ENCODE results near the gene EXOC2.

DNA sequence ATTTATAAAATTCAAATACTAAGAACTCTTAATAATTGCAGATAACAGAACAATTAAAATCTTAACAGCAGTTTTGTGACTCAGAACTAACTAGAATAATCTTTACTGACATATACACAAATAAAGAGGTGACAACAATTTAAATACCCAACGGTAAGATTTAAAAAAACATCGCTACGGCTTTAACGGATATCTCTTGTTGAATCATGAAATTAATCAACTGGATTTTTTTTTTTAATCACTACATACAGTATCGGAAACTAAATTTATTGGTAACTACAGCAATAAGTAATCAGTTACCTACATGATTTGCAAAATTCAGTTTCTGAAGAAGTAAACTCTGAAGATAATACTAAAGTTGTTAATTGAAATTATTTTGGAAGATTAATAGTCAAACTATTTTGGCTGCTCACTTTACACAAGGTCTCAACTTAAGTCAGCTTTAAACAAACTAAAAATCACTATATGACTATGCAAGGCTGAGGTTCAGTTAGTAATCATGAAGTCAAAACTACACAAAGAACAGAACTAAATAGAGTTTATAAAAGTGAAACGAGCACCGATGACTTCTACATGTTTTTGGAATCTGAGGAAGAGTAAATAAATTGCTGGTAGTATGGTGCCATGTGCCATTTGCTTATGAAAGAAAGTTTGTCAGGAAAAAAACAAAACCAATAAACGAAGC is 164.8 kb downstream of the EXOC2 start:
- TF ChIP-seq CTCF (IDR thresholded peaks at IDR 0.05 in 2 of 3, conservative IDR thresholded peaks at IDR 0.05 in 1 of 3; ENCODE audit: control insufficient read depth in 2 of 3, extremely low read depth in 1 of 3, insufficient read depth in 1 of 3, low read depth in 3 of 3, low read length in 3 of 3) (no peak), POLR2AphosphoS5 (IDR thresholded peaks at IDR 0.05; ENCODE audit: low read length) (no peak), HDAC2 (IDR thresholded peaks at IDR 0.05) (no peak), TAF1 (IDR thresholded peaks at IDR 0.05; ENCODE audit: borderline replicate concordance, low read depth, low read length) (no peak), BRCA1 (IDR thresholded peaks at IDR 0.05; ENCODE audit: low read depth, low read length) (no peak), CBX5 (IDR thresholded peaks at IDR 0.05; ENCODE audit: low read depth) (no peak), ATF7 (IDR thresholded peaks at IDR 0.05; ENCODE audit: low read depth) (no peak)
